HG03354 (cell line): Measurements from ENCODE around the gene KCNK10.

Experiments used
- ATAC-seq: cut with Tn5 transposase; IDR thresholded peaks from one replicate; pipeline ENCODE4 v1.9.1; 2021; ENCODE audit warnings: mild to moderate bottlenecking; ENCODE audit not compliant: unreplicated experiment, poor library complexity, severe bottlenecking

KCNK10 gene, protein sequence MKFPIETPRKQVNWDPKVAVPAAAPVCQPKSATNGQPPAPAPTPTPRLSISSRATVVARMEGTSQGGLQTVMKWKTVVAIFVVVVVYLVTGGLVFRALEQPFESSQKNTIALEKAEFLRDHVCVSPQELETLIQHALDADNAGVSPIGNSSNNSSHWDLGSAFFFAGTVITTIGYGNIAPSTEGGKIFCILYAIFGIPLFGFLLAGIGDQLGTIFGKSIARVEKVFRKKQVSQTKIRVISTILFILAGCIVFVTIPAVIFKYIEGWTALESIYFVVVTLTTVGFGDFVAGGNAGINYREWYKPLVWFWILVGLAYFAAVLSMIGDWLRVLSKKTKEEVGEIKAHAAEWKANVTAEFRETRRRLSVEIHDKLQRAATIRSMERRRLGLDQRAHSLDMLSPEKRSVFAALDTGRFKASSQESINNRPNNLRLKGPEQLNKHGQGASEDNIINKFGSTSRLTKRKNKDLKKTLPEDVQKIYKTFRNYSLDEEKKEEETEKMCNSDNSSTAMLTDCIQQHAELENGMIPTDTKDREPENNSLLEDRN

DNA sequence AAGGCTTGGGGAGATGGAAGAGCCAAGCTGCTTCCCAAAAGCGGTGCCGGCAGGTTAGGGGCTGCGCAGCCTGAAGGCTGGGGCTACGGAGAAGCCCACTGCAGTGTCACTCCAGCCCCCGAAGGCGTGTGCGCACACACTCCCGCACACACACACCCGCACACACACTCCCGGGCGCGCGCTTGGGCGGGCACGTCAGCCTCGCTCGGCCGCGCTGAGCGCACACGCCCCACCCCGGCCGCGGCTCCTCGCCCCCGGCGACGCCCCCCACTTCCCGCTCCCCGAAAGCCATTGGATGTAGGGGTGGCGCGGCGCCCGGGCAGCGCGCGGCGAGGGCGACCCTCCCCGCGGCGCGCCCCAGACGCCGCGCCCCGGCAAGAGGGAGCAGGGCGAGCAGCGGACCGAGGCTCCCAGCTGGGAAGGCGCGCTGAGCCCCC lies at the start of gene KCNK10:
TSS of gene KCNK10 (minus strand) at position 184 of the 437 bp plus-strand sequence. CDS start 471 bp downstream, outside the sequence.
- ATAC-seq: peak; percentile 32

DNA sequence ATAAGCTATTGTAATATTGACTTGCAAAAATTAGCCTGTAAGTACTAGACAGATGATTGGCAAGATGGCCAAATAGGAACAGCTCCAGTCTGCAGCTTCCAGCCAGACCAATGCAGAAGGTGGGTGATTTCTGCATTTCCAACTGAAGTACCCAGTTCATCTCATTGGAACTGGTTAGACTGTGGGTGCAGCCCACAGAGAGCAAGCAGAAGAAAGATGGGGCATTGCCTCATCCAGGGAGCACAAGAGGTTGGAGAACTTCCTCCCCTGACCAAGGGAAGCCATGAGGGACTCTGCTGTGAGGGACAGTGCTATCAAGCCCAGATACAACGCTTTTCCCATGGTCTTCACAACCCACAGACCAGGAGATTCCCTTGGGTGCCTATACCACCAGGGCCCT lies 46.4 kb upstream of the KCNK10 start:
- no peak for ATAC-seq

DNA sequence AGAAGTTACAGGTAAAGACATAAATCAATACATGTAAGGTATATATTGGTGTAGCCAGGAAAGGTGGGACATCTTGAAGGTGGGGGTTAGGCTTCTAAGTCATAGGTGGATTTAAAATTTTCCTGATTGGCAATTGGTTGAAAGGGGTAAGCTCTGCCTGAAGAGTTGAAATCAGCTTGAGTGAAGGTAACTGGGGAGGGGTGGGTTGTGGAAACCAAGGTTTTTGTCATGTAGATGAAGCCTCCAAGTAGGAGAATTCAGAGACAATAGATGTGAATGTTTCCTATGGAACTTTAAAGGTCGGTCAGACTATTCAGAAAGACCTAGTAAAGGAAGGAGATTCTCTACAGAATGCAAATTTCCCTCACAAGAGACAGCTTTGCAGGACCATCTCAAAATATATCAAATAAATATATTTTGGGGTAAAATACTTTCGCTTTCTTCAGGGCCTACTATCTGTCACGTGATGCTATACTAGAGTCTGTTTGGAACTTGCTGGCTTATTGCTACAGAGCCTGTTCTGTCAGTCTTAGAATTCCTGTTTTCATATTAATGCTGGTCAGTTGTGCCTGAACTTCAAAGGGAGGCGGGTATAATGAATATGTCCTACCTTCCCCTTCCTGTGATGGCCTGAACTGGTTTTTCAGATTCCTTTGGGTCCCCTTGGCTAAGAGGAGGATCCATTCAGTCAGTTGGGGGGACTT lies 41.8 kb upstream of the KCNK10 start:
- no peak for ATAC-seq

DNA sequence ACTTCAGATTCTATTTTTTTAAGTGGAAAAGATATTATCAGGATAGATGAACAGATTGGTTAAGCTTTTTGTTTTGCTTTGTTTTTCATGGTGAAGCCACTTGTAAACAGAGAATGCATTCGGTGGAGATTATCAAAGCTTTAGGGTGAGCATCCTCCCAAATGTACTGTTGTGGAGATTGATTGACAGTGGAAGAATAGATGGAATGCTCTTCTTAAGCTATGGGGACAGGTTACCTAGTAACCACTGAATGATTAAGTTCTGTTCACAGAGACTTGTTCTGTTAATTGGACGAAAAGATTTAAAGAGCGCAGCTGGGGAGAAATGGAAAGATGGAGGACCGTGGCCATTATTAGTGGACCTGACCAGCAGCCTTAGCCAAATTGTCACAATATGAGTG lies 40.6 kb upstream of the KCNK10 start:
- ATAC-seq: no peak

DNA sequence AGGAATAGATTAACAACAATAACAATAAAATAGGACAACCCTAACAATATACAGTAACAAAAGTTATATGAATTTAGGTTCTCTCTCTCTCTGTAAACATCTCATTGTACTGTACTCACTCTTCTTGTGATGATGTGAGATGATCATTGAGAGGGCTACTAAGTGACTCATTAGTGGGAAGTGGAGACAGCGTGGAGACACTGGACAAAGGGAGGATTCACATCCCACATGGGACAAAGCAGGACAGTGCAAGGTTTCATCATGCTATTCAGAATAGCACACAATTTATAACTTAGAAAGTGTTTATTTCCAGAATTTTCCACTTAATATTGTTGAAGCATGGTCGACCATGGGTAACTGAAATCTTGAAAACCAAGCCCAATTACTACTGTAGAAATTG lies 36.4 kb upstream of the KCNK10 start:
- ATAC-seq: no peak

DNA sequence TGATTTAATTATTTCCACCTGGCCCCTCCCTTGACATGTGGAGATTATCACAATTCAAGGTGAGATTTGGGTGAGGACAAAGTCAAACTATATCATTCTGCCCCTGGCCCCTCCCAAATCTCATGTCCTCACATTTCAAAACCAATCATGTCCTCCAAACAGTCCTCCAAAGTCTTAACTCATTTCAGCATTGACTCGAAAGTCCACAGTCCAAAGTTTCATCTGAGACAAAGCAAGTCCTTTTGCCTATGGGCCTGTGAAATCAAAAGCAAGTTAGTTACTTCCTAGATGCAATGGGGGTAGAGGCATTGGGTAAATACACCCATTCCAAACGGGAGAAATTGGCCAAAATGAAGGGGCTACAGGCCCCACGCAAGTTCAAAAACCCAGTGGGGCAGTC lies 31.3 kb upstream of the KCNK10 start:
- ATAC-seq: no peak

DNA sequence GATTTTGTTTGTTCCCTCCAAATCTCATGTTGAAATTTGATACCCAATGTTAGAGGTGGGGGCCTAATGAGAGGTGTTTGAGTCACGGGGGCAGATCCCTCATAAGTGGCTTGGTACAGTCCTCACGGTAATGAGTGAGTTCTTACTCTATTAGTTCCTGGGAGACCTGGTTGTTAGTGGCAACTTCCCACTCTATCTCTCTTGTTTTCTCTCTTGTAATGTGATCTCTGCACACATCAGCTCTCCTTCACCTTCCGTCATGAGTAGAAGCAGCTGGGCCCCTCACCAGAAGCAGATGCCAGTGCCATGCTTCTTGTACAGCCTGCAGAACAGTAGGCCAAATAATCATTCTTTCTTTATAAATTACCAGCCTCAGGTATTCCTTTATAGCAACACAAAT lies 29.6 kb upstream of the KCNK10 start:
- ATAC-seq: no peak

DNA sequence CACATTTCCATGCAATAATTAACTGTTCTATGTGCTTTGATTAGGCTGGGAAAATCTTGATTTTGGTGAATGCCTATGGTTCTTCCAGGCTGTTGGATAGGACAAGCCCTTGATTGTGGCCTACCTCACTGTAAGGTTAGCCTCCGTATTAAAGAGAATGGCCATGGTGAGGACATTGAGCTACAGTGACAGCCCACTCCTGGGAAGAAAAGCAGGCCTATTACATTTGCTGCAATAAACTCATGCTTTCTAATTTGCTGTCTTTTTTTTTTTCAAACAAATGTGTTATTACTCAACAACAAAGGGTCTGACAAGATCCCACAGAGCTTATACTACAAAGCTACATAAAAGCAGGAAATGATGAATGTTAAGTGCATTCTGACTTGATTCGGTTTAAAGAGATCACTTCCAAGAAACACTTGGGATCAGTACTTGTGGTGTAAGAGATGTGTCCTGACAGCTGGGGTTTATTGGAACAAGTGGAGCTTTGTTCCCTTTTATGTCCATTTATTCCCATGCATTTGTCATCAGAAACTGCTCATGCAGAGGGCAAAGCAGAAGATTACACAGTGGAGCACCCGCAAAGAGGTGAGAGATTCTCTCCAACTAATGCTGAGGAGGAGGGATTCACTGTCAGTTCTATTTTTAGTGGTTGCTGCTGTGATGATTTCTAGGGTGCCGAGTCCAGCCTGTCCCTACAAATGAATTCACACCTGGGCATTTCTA lies 29.1 kb upstream of the KCNK10 start:
- no peak for ATAC-seq

DNA sequence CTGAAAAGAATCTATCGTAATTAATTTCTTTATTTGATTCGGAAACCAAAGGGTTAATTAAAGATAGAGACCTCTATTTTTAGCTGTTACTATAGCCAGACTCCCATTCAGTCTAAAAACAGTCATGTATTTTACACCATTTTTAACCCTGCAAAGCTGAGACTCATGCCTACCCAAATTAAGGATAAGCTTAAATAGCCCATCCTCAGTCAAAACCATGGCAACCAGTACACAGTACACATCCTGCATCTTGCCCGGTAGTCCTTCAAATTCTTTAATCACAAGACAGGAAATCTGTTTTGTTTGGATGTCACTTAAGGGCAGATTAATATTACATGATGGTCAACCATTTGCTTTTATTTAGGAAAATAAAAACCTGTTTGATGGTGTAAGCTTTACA lies 25.5 kb upstream of the KCNK10 start:
- no peak for ATAC-seq

DNA sequence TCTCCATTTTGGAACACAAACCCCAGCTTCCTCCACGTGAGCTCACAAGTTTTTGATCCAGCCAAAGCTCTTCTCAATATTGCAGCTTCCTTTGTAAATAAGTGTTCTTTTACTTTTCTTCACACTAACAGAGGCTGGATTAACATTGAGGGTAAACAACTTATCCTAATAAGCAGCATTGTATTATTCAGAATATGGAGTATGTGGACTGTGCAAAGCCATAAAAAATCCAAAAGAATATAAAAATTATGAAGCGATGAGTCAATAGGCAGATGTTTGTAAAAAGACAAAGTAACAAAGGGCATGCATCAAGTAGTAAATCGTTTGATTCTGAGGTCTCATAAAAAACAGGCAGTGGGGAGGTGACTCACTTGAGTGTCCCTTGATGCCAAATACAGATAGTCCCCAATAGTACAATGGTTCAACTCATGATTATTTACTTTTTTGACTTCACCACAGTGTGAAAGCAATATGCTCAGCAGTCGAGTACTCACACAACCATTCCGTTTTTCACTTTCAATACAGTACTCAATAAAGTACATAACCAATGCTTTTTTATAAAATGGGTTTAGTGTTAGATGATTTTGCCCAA lies 23.1 kb upstream of the KCNK10 start:
- no peak for ATAC-seq

DNA sequence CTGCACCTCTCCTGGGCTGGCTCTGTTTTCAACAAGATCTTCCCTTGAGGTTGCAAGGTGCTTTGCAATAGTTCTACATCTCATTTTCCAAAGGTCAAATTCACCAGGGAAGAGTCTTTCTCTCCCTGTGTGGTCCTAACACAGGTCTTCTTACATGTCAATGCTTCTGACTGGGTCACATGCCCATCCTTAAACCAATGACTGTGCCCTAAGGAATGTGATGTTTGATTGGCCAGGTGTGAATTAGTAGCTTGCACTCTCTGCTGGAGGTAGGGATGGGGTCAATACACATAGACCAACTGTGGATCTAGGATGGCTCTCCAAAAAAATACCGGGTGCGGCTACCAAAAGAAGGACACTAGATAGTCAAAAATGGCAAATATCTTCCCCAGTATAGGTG lies 19.9 kb upstream of the KCNK10 start:
- ATAC-seq: no peak

DNA sequence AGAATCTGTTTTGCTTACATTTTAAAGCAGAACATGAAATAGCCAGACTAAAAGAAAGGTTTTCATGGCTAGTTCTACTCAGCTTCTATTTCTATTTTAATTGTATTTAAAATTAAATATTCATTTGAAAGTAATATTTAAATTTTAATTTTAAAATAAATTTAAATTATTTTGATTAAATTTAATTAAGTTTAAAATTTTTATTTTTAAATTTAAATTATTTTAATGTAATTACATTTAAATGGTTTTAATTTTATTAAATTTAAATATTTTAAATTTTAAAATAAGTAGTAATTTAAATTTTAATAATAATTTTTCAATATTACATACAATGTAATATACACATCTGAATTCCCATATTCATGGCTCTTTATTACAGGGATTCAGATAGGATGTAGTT lies 17.3 kb upstream of the KCNK10 start:
- no peak for ATAC-seq

DNA sequence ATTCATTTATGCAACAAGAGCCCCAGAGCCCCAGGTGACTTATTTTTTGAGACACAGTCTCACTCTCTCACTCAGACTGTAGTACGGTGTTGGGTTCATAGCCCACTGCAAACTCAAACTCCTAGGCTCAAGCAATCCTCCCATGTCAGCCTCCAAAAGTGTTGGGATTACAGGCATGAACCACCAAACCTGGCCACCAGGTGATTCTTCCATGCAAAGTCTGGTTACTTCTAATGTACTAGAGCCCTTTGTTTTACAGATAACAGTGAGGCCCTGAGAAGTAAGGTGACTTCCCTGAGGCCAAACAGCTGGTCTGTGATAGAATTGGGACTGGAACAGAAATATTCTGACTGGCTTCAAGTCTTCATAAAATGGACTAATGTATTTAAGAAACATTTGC lies 10.0 kb upstream of the KCNK10 start:
- ATAC-seq: no peak

DNA sequence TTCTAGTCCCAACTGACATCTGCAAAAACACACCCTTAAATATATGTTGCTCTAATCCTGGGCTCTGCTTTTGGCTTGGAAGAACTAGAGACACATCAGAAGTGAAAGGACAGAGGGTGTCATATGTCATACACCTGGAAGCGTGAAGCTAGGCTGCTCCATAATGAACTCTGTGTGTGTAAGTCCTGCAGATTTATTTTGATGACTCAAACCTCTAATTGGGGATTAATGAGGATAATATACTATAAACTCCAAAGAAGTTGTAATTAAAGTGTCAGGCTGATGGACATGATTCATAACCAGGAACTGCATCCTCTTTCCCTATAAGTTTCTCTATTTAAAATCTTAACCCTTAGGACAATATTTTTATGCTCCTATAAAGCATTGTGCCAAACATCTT lies 4.4 kb upstream of the KCNK10 start:
- ATAC-seq: no peak

DNA sequence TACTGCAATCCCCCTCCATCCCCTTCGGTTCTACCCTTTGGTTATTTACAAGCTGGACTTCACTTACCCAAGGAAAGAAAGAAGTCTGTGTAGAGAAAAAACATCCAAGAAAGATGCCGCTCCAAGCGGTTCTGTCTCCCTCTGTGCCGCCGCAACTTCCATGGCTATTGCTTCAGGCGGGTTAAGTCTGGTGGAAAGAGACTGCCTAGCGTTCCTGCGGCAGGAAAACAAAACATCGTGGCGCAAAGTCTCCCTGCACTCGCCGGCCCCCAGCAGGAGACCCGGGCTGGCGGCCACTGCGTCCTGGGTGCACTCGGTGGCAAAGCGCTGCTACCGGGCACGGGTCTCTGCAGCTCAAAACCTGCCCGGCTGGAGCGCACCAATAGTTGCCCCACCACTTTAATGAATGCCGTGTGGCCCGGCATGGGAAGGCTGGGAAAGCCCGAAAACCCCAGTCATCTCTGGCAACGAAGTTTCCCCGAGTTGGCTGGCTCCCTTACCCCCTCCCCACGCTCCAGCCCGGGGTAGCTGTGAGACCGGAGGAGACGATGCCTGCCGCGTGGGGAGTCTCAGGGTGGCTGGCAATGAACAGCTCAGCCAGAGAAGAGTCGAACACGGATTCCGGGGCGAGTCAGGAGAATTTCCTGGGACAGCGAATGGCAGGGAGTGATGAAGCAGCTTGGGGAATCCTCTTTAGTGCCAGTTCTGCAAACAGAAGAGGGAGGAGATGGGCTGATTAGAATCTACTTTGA lies 3.5 kb upstream of the KCNK10 start:
- no peak for ATAC-seq

DNA sequence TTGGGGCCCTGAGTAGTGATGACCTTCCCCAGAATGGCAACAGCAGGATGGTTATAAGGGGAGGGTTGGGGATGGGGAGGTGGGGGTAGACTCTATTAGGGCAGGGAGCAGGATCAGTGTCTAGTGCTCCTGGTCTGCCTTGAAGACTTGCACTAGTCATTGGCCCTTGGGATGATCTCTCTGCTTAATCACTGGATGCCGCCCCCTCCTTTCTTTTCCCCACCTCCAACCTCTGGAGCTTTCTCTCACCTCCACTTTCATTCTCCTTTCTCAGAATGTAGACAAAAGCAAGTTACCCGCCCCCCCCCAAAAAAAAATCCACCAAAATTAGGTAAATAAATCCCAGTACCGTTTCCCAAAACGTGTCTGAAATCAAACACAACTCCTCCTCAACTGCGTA lies 2.8 kb upstream of the KCNK10 start:
- no peak for ATAC-seq

DNA sequence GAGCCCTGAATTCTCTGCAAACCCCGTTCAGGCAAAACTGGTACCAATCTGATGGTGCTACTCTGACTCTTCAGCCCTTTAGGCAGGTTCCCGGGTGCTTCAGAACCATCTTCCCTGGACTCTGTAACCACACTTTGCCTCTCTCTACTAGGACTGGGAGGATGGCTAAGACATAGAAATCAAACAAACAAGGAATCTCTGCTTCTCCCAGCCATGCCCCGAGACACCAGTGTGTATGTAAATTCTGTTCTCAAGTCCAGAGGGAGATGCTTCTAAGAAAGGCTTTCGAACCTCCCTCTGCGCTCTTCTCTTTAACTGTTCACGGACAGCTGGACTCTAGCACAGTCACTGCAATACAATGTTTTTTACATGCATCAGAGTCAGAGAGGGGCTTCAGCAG lies 1.9 kb upstream of the KCNK10 start:
- ATAC-seq: no peak

DNA sequence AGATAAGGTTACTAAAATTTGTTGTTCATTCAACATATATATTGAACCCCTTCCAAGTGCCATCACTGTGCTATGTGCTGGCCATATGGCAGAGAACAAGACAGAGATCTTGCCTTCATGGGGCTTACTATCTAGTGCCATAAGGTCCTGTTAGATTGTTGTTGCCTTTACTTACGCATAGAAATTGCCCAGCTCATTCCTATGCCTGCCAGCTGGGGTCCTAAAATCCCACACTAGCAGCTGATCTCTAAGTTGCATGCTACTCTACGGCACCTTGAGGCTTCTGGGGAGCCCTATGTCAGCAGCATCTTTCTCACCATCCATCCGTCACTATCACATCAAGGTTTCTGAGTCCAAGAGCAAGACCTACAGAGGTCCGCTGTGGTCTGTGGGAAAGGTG lies 1.4 kb upstream of the KCNK10 start:
- ATAC-seq: no peak

DNA sequence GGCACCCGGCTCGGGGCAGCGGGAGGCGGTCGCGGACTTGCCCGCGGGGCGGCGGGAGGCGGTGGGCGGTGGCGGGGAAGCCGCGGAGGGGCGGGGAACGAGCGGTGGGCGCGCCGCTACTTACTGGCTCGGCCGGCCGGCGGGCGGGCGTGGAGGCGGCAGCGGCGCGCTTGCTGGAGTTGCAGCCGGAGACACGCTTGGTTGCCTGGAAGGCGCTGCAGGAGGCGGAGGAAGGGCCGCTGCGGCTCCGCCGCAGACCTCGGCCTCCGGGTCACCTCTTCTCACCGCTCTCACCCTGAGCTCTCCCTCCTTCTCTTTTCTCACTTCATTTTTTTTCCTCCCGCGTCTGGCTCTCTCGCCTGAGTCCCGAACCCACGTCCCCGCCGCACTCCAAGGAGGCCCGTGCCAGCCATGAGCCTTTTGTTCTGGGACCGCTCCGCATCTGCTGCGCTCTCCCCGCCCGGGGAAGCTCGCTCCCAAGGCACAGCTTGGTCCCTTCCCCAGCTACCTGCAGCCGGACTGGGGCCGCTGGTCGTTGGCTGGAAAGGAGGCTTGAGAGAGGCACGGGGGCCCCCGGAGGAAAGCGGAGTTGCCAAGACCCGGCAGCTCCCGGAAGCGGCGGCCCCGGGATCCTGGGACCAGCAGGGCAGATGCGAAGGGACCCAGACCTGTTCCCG lies 592 bp upstream of the KCNK10 start:
- ATAC-seq: peak; percentile 88
